Calu3 (cell line): ENCODE results near the gene CRTAP. TPM values are rescaled to one million over a fixed set of nuclear protein-coding genes. Genes with fewer than 3 reads are reported as not detected.

Experiments
- BruUV-seq: library from RNA; stranded (reverse); fragments of 400-500 nt; replicated peaks from 2 replicates; lab custom pipeline; 2021; lab: Mats Ljungman, UMichigan
- CTCF ChIA-PET: fragments of 300-600 bp; sonication (Branson Sonifier 250); formaldehyde crosslinking; loops from one replicate; lab custom pipeline; 2022; ENCODE audit warnings: antibody characterized with exemption; lab: Charles Lee
- DNase-seq: peaks from one replicate; pipeline ENCODE4 v3.0.0; 2022
- H3K27ac Mint-ChIP-seq: one replicate; pipeline ENCODE4 v1.8.0; 2022; ENCODE audit warnings: mixed read lengths; ENCODE audit not compliant: unreplicated experiment
- H3K27me3 Mint-ChIP-seq: one replicate; pipeline ENCODE4 v1.8.0; 2022; ENCODE audit warnings: mixed read lengths; ENCODE audit not compliant: unreplicated experiment
- H3K36me3 Mint-ChIP-seq: one replicate; pipeline ENCODE4 v1.8.0; 2022; ENCODE audit warnings: mild to moderate bottlenecking, moderate library complexity, mixed read lengths; ENCODE audit not compliant: insufficient read depth, unreplicated experiment
- H3K4me1 Mint-ChIP-seq: one replicate; pipeline ENCODE4 v1.8.0; 2022; ENCODE audit warnings: mild to moderate bottlenecking, low read depth, mixed read lengths; ENCODE audit not compliant: unreplicated experiment
- H3K4me3 Mint-ChIP-seq: one replicate; pipeline ENCODE4 v1.8.0; 2022; ENCODE audit warnings: mild to moderate bottlenecking, low read depth, moderate library complexity, mixed read lengths; ENCODE audit not compliant: unreplicated experiment
- H3K9me3 Mint-ChIP-seq: one replicate; pipeline ENCODE4 v1.8.0; 2022; ENCODE audit warnings: low read depth, mixed read lengths; ENCODE audit not compliant: unreplicated experiment
- intact Hi-C: fragments of 100-400 bp; cut with micrococcal nuclease; formaldehyde crosslinking; loops from one replicate; pipeline ENCODE4 v1.10.0; 2022; ENCODE audit not compliant: unreplicated experiment
- total RNA-seq: library from RNA; stranded (reverse); gene quantifications from 2 replicates; pipeline ENCODE4 v1.2.3, GENCODE V29; 2022
- TF ChIP-seq, protein P1 (sequence below): fragments of 200-600 bp; IDR thresholded peaks from one replicate; pipeline ENCODE4 v1.8.0; 2022; ENCODE audit warnings: antibody characterized with exemption; ENCODE audit not compliant: unreplicated experiment

The CRTAP gene
- total RNA-seq, 1 experiment from 2014 or later, result 76.9 TPM

DNA sequence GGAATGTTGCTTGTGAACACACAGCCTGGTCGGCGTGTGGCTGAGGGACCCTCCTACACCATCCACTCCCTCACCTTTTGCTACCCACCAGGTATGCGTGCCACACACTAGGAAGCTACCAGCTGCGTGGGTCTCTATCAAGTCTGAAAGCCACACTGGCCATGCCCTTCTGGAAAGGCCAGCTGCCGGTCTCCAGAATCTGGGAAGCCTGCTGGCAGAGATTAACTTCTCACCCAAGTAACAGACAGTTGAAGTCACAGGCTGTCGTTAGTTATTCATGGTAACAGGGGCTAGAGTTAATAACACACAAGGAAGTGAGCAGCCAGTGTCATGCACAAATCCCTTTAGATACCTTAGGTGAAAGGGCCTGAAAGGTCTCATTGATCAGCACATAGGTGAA, 56.7 kb downstream of the CRTAP start:
- Mint-ChIP-seq H3K4me1 (no peaks in the 10 kb centered on the region), H3K27ac (no peak overlapping the region), H3K27me3 (no peaks in the 10 kb centered on the region), H3K9me3 (no peaks in the 10 kb centered on the region), H3K36me3 (no peaks in the 10 kb centered on the region), H3K4me3 (no peak overlapping the region)
- CTCF ChIA-PET, result no interaction called here
- TF ChIP-seq, protein P1, sequence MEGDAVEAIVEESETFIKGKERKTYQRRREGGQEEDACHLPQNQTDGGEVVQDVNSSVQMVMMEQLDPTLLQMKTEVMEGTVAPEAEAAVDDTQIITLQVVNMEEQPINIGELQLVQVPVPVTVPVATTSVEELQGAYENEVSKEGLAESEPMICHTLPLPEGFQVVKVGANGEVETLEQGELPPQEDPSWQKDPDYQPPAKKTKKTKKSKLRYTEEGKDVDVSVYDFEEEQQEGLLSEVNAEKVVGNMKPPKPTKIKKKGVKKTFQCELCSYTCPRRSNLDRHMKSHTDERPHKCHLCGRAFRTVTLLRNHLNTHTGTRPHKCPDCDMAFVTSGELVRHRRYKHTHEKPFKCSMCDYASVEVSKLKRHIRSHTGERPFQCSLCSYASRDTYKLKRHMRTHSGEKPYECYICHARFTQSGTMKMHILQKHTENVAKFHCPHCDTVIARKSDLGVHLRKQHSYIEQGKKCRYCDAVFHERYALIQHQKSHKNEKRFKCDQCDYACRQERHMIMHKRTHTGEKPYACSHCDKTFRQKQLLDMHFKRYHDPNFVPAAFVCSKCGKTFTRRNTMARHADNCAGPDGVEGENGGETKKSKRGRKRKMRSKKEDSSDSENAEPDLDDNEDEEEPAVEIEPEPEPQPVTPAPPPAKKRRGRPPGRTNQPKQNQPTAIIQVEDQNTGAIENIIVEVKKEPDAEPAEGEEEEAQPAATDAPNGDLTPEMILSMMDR, result no peak
- BruUV-seq, result no TSS peak
- no peak for DNase-seq
- intact Hi-C loops, result no loop called here

DNA sequence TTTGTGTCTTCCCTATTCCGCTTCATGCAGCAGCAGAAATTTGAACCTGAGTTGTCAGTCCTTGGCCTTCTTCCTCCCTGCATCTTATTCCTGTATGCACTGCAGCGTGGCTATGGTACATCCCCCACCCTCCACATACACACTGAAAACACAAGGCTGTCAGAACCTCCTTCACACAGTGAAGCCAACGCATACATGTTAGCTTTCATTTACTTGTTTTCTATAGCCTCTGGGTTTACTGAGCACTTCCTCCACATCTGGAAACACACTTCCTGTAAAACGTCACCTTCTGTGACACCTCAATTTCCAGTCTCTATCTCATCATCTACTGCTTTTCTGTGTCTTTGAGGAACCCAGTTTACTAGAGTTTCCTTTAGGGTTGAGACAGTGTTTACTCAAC, 57.8 kb downstream of the CRTAP start:
- BruUV-seq, result no TSS peak
- CTCF ChIA-PET, result no interaction called here
- Mint-ChIP-seq H3K9me3 (no peaks in the 10 kb centered on the region), H3K36me3 (no peaks in the 10 kb centered on the region), H3K4me1 (no peaks in the 10 kb centered on the region), H3K4me3 (no peak overlapping the region), H3K27me3 (no peaks in the 10 kb centered on the region), H3K27ac (no peak overlapping the region)
- TF ChIP-seq, protein P1, result no peak
- no peak for DNase-seq
- intact Hi-C loops, result no loop called here

DNA sequence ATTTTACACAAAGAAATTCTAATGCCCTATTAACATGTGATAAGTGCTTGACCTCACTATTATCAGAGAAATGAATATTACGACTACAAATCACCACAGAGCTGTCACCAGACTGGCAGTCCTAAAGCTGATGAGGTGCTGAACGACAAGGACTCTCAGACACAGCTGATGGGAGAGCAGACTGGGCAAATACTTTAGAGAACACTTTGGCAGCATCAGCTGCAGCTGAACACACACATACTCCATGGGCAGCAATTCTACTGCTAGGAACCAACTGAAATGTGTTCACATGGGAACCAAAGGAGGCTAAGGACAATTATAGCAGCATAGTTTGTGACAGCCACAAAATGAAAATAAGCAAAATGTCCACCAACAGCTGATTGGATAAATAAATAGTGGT, 59.3 kb downstream of the CRTAP start:
- BruUV-seq, result no TSS peak

DNA sequence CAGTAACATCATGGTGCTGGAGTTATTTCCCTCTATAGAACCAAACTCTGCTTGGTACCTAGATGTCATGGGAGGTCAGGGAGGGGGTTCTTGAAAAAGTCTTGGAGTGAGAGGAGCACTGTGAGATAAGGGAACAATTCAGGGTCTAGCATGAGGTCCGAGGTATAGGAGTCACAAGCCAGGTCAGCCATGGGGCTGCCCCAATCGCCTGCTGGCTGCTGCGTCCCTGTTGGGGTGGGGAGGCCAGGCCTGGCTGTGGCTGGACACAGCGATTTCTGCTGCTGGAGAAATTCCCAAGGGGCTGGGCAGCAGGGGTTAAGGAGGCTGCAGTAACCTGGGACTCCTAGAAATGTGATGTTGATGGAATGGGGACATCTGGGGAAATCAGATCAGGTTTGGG, 59.9 kb downstream of the CRTAP start:
- TF ChIP-seq, protein P1, result no peak
- Mint-ChIP-seq H3K27ac (no peak overlapping the region), H3K36me3 (no peaks in the 10 kb centered on the region), H3K4me3 (no peak overlapping the region), H3K4me1 (no peaks in the 10 kb centered on the region), H3K27me3 (no peaks in the 10 kb centered on the region), H3K9me3 (no peaks in the 10 kb centered on the region)
- intact Hi-C loops, result no loop called here
- no peak for DNase-seq
- CTCF ChIA-PET, result no interaction called here
- BruUV-seq, result no TSS peak

More for the DNA sequence above, 59.3 kb downstream of the CRTAP start:
- TF ChIP-seq, protein P1, result no peak
- CTCF ChIA-PET, result no interaction called here
- intact Hi-C loops, result no loop called here
- no peaks in the 10 kb centered on the region for H3K9me3 Mint-ChIP-seq
- no peak overlapping the region for H3K27ac Mint-ChIP-seq
- H3K4me3 Mint-ChIP-seq, result no peak overlapping the region
- H3K4me1 Mint-ChIP-seq, result no peaks in the 10 kb centered on the region
- no peaks in the 10 kb centered on the region for H3K36me3 Mint-ChIP-seq
- no peaks in the 10 kb centered on the region for H3K27me3 Mint-ChIP-seq
- DNase-seq, result no peak
